GM12878 (cell line): Measurements from ENCODE around the gene C1QTNF3. TPM values are rescaled to one million over a fixed set of nuclear protein-coding genes. Genes with fewer than 3 reads are reported as not detected.

Experiments
- BCL11A ChIP-seq: IDR thresholded peaks from 2 replicates; pipeline ENCODE4 v1.6.1; 2011; ENCODE audit warnings: low read depth, low read length
- BHLHE40 ChIP-seq, 2 experiments: fragments of 450-650 bp in 1 of 2; IDR thresholded peaks; 2 replicates each; pipeline ENCODE4 v1.6.1; 2011 to 2017; ENCODE audit warnings: low read depth in 2 of 2, borderline replicate concordance in 1 of 2, improper control_type of control experiment in 1 of 2, low read length in 1 of 2, mild to moderate bottlenecking in 1 of 2
- CBX5 ChIP-seq: sonication (generic); IDR thresholded peaks from 2 replicates; pipeline ENCODE4 v1.6.1; 2016; ENCODE audit warnings: low read depth, moderate library complexity, mild to moderate bottlenecking, inconsistent platforms
- KLF5 ChIP-seq: fragments of 450-650 bp; IDR thresholded peaks from 2 replicates; pipeline ENCODE4 v1.6.1; 2014; ENCODE audit warnings: mild to moderate bottlenecking; ENCODE audit not compliant: partially characterized antibody
- MEF2B ChIP-seq: fragments of 450-650 bp; IDR thresholded peaks from 2 replicates; pipeline ENCODE4 v1.6.1; 2018; ENCODE audit warnings: mild to moderate bottlenecking, moderate library complexity; ENCODE audit not compliant: partially characterized antibody, poor library complexity, severe bottlenecking
- TCF3 ChIP-seq: IDR thresholded peaks from 2 replicates; pipeline ENCODE4 v1.6.1; 2012; ENCODE audit warnings: low read depth, mild to moderate bottlenecking, low read length, borderline replicate concordance; ENCODE audit not compliant: insufficient read depth
- polyA plus RNA-seq, 11 experiments: library from polyadenylated mRNA; depleted of rRNA in 4 of 11; unstranded in 6 of 11; stranded (reverse) in 5 of 11; fragments of >200 nt; fragmentation: Nextera tagmentation in 4 of 11; fragmentation: Illumina TruSeq in 1 of 11; extraction: Ambion mirVana in 4 of 11; extraction: Trizol in 1 of 11; gene quantifications; 1 replicate in 1 of 11; 2 replicates in 10 of 11; pipeline versions ENCODE4 v1.2.1 to v1.2.3, GENCODE V29; 2011 to 2016; ENCODE audit warnings: inconsistent platforms in 2 of 11, missing spikeins in 2 of 11, low read depth in 1 of 11
- total RNA-seq, 4 experiments: library from RNA; depleted of rRNA in 3 of 4; stranded (reverse); fragments of >200 nt in 3 of 4; fragmentation: Illumina TruSeq in 1 of 4; extraction: Trizol in 1 of 4; gene quantifications; 2 replicates each; pipeline versions ENCODE4 v1.2.1 to v1.2.3, GENCODE V29; 2013 to 2021
- TF ChIP-seq, protein P1 (sequence below): fragments of 450-650 bp; IDR thresholded peaks from 2 replicates; pipeline ENCODE4 v1.6.1; 2017; ENCODE audit warnings: low read depth, mild to moderate bottlenecking, moderate library complexity

Gene C1QTNF3
- total and polyA plus RNA-seq, 10 of the 15 experiments (the other 5 are each of a cell fraction or from before 2014, with no cell fraction given): 0.39 to 6.3 (median 1.3) TPM

DNA sequence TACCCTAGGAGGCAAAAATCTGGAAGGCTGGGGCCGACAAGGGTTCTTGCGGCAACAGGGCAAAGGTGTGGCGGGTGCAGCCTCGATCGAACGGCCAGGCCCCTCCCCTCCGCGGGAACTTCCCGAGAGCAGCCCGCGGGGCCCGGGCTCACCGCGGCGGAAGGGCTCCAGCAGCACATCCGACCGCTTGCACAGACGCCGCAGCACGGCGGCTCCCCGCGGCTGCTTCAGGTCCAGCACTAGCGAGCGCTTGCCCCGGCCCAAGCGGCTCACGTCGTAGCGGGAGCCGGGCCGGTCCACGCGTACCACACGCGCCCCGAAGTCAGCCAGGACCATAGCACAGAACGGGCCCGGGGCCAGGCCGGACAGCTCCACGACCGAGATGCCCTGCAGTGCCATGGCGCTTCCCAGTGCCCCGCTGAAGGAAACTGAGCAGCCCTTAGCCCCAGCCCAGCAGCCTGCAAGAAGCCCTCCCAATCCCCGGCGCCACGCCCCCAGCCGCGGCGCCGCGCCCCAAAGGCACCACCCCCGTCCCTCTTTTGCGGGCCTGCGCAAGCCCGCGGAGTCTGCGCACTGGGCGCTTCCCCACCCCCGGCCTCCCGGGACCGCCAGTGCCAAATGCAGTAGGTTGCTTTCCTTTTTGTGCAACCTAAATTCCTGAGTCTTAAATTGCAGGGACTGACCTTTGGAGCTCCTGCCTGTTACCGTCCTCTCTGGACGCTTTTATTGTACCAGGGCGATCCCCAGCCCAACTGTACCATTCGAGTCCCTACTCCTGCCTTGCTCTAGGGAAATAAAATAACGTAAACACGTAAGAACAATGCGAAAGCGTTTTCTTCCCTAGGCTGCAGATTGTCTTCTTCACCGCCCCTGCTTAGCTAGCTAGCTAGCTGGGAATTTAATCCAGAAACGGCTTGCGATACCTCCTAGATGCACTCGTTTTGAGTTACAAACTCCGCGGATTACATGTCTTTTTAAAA, 35.1 kb downstream of the C1QTNF3 start, which contains the start of gene AMACR (continued):
- TF ChIP-seq BCL11A (no peak), MEF2B (peak; percentile 79), BHLHE40 (IDR thresholded peaks at IDR 0.05; ENCODE audit: borderline replicate concordance in 1 of 2, low read depth in 2 of 2, low read length in 1 of 2) (peak; percentile 19 to 64; a peak in 1 of 4 replicates), TCF3 (peak; percentile 69; the same call in 1 of the 2 replicates), CBX5 (0 out of 2 replicates have a peak, but pooled peaks have one; percentile 40), KLF5 (no peak)
- TF ChIP-seq, protein P1, sequence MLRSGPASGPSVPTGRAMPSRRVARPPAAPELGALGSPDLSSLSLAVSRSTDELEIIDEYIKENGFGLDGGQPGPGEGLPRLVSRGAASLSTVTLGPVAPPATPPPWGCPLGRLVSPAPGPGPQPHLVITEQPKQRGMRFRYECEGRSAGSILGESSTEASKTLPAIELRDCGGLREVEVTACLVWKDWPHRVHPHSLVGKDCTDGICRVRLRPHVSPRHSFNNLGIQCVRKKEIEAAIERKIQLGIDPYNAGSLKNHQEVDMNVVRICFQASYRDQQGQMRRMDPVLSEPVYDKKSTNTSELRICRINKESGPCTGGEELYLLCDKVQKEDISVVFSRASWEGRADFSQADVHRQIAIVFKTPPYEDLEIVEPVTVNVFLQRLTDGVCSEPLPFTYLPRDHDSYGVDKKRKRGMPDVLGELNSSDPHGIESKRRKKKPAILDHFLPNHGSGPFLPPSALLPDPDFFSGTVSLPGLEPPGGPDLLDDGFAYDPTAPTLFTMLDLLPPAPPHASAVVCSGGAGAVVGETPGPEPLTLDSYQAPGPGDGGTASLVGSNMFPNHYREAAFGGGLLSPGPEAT: 0 out of 2 replicates have a peak, but pooled peaks have one; percentile 19
